Skeletal muscle tissue (tissue), 4 donors: ENCODE data around the gene IDS. TPM values are rescaled to one million over a fixed set of nuclear protein-coding genes. Genes with fewer than 3 reads are reported as not detected.

Experiments used
- H3K27ac ChIP-seq: one replicate; pipeline ENCODE4 v1.7.0; 2013; ENCODE audit warnings: mild to moderate bottlenecking, low read depth, low read length, inconsistent platforms
- H3K27me3 ChIP-seq, 3 donors: one replicate each; pipeline ENCODE4 v1.7.0; 2013; ENCODE audit warnings: low read length in 3 of 3; ENCODE audit not compliant: control insufficient read depth in 3 of 3, insufficient read depth in 3 of 3
- H3K36me3 ChIP-seq, 3 donors: one replicate each; pipeline ENCODE4 v1.7.0; 2013; ENCODE audit warnings: low read length in 3 of 3; ENCODE audit not compliant: control insufficient read depth in 3 of 3, insufficient read depth in 3 of 3
- H3K4me1 ChIP-seq, 3 donors: one replicate each; pipeline ENCODE4 v1.7.0; 2013; ENCODE audit warnings: low read length in 3 of 3, mild to moderate bottlenecking in 3 of 3; ENCODE audit not compliant: control insufficient read depth in 3 of 3, insufficient read depth in 3 of 3
- H3K4me3 ChIP-seq, 3 donors: one replicate each; pipeline ENCODE4 v1.7.0; 2013; ENCODE audit warnings: low read length in 3 of 3
- H3K9ac ChIP-seq, 3 donors: one replicate each; pipeline ENCODE4 v1.7.0; 2013; ENCODE audit warnings: low read length in 3 of 3, mild to moderate bottlenecking in 3 of 3, moderate library complexity in 2 of 3, low read depth in 1 of 3
- H3K9me3 ChIP-seq, 3 donors: one replicate each; pipeline ENCODE4 v1.7.0; 2013; ENCODE audit warnings: low read length in 3 of 3; ENCODE audit not compliant: control insufficient read depth in 3 of 3
- total RNA-seq: library from RNA; depleted of rRNA; stranded (reverse); fragments of >200 nt; gene quantifications from one replicate; pipeline ENCODE4 v1.2.3, GENCODE V29; 2014
- donor health status: Osteomylitis.

IDS gene
- total RNA-seq, 1 donor from 2014 or later: 11.5 TPM

DNA sequence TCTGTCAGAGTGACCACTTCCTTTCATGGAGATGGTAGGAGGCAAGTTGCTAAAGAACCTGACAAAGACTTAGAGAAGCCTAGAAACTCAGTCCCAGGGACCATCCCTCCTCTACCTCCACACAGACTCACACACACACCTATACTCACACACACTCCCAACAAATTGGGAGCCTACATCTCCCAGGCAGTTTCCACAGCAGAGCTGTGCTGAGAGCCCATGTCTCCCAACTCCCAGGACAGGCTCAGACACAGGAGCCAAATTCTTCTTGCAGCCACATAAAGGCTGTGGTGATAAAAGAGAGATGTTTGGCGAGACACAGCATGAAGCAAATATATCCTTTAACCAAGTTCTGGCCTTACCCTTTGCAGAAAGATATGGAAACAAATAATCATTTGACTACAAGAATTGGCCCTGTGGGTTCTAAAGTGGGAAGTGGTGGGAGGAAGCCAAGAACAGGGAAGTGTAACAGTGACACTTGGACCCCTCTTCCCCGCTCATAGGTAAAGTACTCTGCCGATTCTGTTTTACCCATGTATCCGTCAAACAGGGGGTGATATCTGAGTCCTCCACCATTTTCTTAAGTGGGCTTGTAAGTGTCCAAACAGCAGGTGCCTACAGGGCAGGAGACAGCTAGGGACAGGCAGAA lies 11.0 kb upstream of the IDS start:
- Histone ChIP-seq H3K4me3 (no peak overlapping the region), H3K4me1 (peaks cover 0 to 4% (median 3%) of the 10 kb centered on the region in 3 donors), H3K9me3 (no peaks in the 10 kb centered on the region), H3K9ac (no peak overlapping the region), H3K27me3 (no peaks in the 10 kb centered on the region), H3K36me3 (no peaks in the 10 kb centered on the region), H3K27ac (no peak overlapping the region)

DNA sequence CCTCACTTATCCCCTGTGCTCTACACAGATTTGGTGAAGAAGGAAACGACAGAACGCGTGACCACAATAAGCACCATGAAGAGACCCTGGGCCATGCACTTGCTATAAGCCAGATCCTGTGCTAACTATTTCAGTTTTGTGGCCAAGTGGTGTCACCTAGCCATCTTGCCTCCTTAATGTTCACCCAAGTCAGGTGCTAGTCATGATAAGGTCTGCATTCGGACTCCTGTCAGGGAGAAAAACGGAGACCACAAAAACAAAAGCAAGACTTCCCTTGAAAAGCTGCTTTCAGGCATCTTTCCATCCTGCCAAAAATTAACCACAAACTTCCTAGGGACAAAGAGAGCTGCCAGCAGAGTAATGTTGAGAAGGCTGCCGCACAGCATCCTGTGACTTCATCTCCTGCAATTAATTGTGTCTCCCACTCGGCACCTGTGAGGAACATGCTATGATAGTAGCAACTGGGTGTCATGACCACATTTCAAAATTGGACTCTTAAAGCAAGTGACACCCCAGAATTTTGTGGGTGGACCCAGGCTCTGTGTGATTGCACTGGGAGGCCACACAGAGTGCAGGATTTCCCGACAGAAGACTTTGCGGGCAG lies 8.8 kb upstream of the IDS start:
- H3K27ac ChIP-seq: no peak overlapping the region
- H3K4me3 ChIP-seq: no peak overlapping the region
- no peak overlapping the region for H3K9ac ChIP-seq
- H3K4me1 ChIP-seq: peaks cover 0 to 4% (median 3%) of the 10 kb centered on the region in 3 donors
- H3K36me3 ChIP-seq: no peaks in the 10 kb centered on the region
- no peaks in the 10 kb centered on the region for H3K27me3 ChIP-seq
- no peaks in the 10 kb centered on the region for H3K9me3 ChIP-seq

DNA sequence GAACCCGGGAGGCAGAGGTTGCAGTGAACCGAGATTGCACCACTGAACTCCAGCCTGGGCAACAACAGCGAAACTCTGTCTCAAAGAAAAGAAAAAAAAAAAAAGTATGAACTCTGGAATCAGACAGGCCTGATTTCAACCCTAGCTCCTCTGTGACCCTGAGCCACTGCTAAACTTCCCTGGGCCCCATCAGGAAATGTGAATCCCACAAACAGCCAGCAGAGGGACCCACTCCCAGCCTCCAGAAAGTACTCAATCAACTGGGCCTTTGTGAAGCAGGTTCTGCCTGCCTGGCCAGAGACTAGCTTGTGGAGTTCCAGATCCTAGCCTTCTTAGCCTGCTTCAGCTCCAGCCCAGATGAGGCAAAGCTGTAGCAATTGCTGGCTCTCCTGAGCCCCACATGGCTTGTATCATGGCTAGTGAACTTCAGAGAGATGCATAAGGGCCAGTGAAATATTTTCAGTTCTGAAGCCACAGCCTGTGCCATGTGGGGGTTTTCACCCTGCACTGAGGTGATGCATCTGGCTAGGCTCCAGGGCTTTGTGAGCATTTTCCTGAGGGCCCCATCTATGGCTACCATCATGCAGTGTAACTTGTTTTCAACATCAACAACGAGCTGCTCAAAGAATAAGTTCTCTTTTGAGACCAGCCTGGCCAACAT lies 7.2 kb upstream of the IDS start:
- peaks cover 0 to 4% (median 3%) of the 10 kb centered on the region in 3 donors for H3K4me1 ChIP-seq
- H3K4me3 ChIP-seq: no peak overlapping the region
- no peak overlapping the region for H3K9ac ChIP-seq
- peaks cover 0 to 3% (median 0%) of the 10 kb centered on the region in 3 donors for H3K27me3 ChIP-seq
- H3K27ac ChIP-seq: no peak overlapping the region
- no peaks in the 10 kb centered on the region for H3K9me3 ChIP-seq
- no peaks in the 10 kb centered on the region for H3K36me3 ChIP-seq

DNA sequence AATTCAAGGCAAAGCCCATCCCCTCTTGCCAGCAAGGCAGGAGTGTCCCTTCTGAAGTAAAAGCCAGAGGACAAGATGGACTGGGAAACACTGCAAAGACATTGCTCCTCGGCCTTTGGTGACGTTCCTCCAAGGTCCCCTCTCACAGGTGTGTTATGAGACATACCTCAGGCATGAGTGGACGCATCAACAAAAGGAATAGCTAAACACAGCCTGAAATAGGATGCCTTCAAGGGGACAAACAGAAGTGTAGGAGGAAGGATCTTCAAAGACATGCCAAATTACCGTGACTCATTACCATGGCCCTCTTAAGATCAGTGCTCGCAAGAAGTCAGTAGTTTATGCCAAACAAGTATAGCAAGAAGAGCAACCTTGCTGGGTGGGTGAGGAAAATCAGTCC lies 6.0 kb upstream of the IDS start:
- H3K27ac ChIP-seq: no peak overlapping the region
- H3K4me1 ChIP-seq: peaks cover 0 to 4% (median 3%) of the 10 kb centered on the region in 3 donors
- no peaks in the 10 kb centered on the region for H3K9me3 ChIP-seq
- H3K4me3 ChIP-seq: no peak overlapping the region
- H3K36me3 ChIP-seq: no peaks in the 10 kb centered on the region
- no peak overlapping the region for H3K9ac ChIP-seq
- peaks cover 0 to 3% (median 0%) of the 10 kb centered on the region in 3 donors for H3K27me3 ChIP-seq

DNA sequence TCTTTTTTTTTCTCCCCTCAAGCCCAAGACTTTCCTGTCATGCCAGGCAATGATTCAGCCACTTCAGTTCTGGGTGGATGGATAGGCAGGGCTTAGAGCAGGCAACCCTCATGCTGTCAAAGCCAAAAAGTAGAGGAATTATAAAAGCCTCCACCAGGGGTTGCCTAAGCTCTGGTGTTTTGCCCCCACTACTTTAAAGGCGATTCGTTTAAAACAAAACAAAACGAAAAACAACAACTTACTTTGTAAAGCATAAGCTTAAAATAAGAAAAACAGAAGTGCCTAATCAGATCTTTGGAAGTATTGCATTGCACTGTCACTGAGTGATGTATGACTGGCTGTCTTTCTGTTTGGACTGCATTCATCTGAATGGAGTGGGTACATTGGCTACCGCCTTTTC lies 5.3 kb upstream of the IDS start:
- no peak overlapping the region for H3K4me3 ChIP-seq
- H3K9ac ChIP-seq: no peak overlapping the region
- H3K27ac ChIP-seq: no peak overlapping the region
- H3K4me1 ChIP-seq: peaks cover 2 to 6% (median 4%) of the 10 kb centered on the region in 3 donors
- no peaks in the 10 kb centered on the region for H3K9me3 ChIP-seq
- peaks cover 0 to 3% (median 0%) of the 10 kb centered on the region in 3 donors for H3K27me3 ChIP-seq
- H3K36me3 ChIP-seq: no peaks in the 10 kb centered on the region

DNA sequence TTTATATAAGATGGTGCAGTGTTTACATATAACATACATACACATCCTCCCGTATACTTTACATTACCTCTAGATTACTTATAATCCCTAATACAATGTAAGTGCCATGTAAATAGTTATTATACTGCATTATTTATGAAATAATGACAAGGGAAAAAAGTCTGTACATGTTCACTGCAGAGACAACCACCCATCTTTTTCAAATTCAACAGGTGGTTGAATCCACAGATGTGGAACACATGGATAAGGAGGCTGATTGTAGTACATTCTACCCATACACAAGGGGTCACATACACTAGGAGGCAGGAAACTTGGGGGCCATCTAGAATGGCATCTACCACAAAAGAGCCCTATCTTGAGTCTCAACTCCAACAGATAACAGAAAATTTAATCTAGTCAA lies 3.4 kb upstream of the IDS start:
- no peak overlapping the region for H3K4me3 ChIP-seq
- H3K4me1 ChIP-seq: peaks cover 9 to 11% (median 11%) of the 10 kb centered on the region in 3 donors
- no peak overlapping the region for H3K27ac ChIP-seq
- no peaks in the 10 kb centered on the region for H3K9me3 ChIP-seq
- no peak overlapping the region for H3K9ac ChIP-seq
- H3K36me3 ChIP-seq: no peaks in the 10 kb centered on the region
- H3K27me3 ChIP-seq: peaks cover 0 to 3% (median 0%) of the 10 kb centered on the region in 3 donors

DNA sequence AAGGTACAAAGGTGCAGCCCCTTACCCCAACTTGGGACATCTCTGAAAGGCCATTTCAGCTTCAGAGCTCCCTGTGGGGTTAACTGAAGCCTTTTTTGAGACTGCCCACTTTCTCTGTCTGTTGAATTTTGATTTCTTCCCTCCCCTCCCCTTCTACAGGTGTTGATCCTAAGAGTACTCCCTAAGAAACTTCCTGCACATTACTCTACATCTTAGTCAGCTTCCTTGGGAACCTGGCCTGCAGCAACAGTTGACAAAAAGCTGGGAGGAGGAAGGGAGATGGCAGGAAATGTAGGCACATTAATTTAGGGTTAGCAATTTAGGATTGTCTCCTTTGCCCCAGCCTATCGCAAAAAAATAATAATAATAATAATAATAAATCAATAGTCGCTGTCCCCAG lies 1.2 kb upstream of the IDS start:
- Histone ChIP-seq H3K27me3 (peaks cover 0 to 3% (median 0%) of the 10 kb centered on the region in 3 donors), H3K4me1 (peaks cover 7 to 15% (median 9%) of the 10 kb centered on the region in 3 donors), H3K36me3 (peaks cover 4 to 10% (median 7%) of the 10 kb centered on the region in 3 donors), H3K9me3 (no peaks in the 10 kb centered on the region), H3K27ac (no peak overlapping the region), H3K4me3 (no peak overlapping the region), H3K9ac (no peak overlapping the region)

DNA sequence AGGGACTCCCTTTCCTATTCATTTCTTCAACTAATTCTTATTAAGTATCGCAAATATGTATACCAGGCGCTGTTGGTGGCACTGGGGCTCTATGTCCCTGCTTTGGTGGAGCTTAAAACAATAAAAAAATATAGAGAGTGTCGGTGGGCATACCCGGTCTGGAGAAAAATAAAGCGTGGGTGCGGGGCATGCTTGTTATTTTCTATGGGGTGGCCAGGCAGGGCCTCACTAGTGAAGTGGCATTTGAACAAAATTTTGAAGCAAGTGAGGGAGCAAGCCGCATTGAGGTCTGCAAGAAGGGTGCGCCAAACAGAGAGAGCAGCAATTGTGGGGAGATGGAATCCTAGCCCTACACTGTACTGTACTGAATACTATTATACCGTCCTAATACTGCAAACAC lies 565 bp upstream of the IDS start:
- Histone ChIP-seq H3K27ac (peak overlapping the region; percentile 84), H3K27me3 (peaks cover 0 to 3% (median 0%) of the 10 kb centered on the region in 3 donors), H3K36me3 (peaks cover 4 to 14% (median 10%) of the 10 kb centered on the region in 3 donors), H3K9me3 (no peaks in the 10 kb centered on the region), H3K9ac (peak overlapping the region; percentile 27 to 70 (median 33)), H3K4me3 (peak overlapping the region; percentile 41 to 56 (median 51)), H3K4me1 (peaks cover 7 to 15% (median 9%) of the 10 kb centered on the region in 3 donors)

DNA sequence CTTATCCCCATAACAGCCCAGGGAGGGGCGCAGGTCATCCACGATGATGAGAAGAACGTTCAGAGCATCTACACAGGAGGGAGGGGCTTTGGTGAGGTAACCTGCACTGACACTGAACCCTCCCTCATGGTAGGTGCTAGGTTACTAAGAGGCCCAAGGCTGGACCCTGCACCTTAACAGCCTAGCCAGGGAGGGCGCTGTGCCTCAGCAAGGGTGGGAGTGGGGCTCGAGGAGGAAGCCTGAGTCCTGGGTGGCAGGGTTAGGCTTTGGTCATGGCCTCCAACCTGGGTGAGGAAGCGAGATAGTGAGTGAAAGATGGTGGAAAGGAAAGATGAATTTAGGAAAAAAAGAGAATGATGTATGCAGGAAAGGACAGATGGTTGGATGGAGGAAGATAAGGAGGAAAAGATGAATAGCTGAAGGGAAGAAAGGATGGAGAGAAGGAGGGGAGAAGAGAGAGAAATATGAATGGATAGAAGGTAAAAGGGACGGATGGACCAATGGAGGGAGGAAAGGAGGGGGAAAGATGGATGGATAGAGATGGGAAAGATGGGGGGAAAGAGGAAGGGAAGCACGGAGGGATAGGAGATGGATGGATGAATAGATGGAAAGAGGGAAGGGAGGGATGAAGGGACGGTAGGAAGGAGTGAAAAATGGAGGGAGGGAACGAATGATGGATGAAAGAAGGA lies 736 bp downstream of the IDS start:
- Histone ChIP-seq H3K4me1 (peaks cover 7 to 15% (median 9%) of the 10 kb centered on the region in 3 donors), H3K4me3 (peak overlapping the region; percentile 78 to 88 (median 88)), H3K9ac (peak overlapping the region; percentile 84 to 91 (median 88)), H3K9me3 (no peaks in the 10 kb centered on the region), H3K27ac (peak overlapping the region; percentile 84), H3K36me3 (peaks cover 10 to 25% (median 14%) of the 10 kb centered on the region in 3 donors), H3K27me3 (peaks cover 0 to 3% (median 0%) of the 10 kb centered on the region in 3 donors)
